CD14-positive monocyte (primary cell): Measurements from ENCODE around the gene CRTC3. TPM values are rescaled to one million over a fixed set of nuclear protein-coding genes. Genes with fewer than 3 reads are reported as not detected.

Source experiments
- DNase-seq, 3 donors: peaks; one replicate each; pipeline ENCODE4 v3.0.0-alpha.2; 2011 to 2022
- H2AFZ ChIP-seq: 2 replicates; pipeline ENCODE4 v1.6.0; 2012; ENCODE audit warnings: mild to moderate bottlenecking, low read depth, low read length, inconsistent platforms; ENCODE audit not compliant: insufficient read depth, poor library complexity, severe bottlenecking
- H3K27ac ChIP-seq, 2 donors: 1 replicate in 1 of 2; 2 replicates in 1 of 2; pipeline ENCODE4 v1.5.1; 2012 to 2013; ENCODE audit warnings: low read length in 2 of 2, control low read depth in 1 of 2, inconsistent platforms in 1 of 2, low read depth in 1 of 2, mild to moderate bottlenecking in 1 of 2
- H3K27me3 ChIP-seq, 2 donors: one replicate each; pipeline versions ENCODE4 v1.6.0 to v1.6.1; 2011 to 2013; ENCODE audit warnings: low read length in 2 of 2; ENCODE audit not compliant: control insufficient read depth in 2 of 2, insufficient read depth in 2 of 2
- H3K36me3 ChIP-seq, 2 donors: replicated peaks in 1 of 2; 1 replicate in 1 of 2; 2 replicates in 1 of 2; pipeline versions ENCODE4 v1.5.1 to v1.6.1; 2012 to 2013; ENCODE audit warnings: low read length in 2 of 2, control low read depth in 1 of 2, inconsistent platforms in 1 of 2, mild to moderate bottlenecking in 1 of 2; ENCODE audit not compliant: insufficient read depth in 2 of 2, control insufficient read depth in 1 of 2
- H3K4me1 ChIP-seq, 2 donors: 1 replicate in 1 of 2; 2 replicates in 1 of 2; pipeline versions ENCODE4 v1.5.1 to v1.6.1; 2012 to 2013; ENCODE audit warnings: low read length in 2 of 2, control low read depth in 1 of 2, inconsistent platforms in 1 of 2, mild to moderate bottlenecking in 1 of 2, moderate library complexity in 1 of 2; ENCODE audit not compliant: insufficient read depth in 2 of 2, control insufficient read depth in 1 of 2
- H3K4me2 ChIP-seq: replicated peaks from 2 replicates; pipeline ENCODE3; 2012; ENCODE audit warnings: low read length, moderate library complexity, mild to moderate bottlenecking; ENCODE audit not compliant: poor library complexity, severe bottlenecking; ENCODE audit errors: extremely low read depth
- H3K4me3 ChIP-seq, 3 experiments: fragments of 200-600 bp in 1 of 3; sonication (generic) in 1 of 3; replicated peaks in 1 of 3; 1 replicate in 2 of 3; 2 replicates in 1 of 3; pipeline ENCODE4 v1.5.1; 2011 to 2013; ENCODE audit warnings: low read length in 3 of 3, mild to moderate bottlenecking in 3 of 3, control low read depth in 2 of 3, low read depth in 2 of 3, inconsistent platforms in 1 of 3, moderate library complexity in 1 of 3
- H3K79me2 ChIP-seq: 2 replicates; pipeline ENCODE4 v1.6.0; 2012; ENCODE audit warnings: mild to moderate bottlenecking, control low read depth, inconsistent platforms, low read length, moderate library complexity; ENCODE audit not compliant: insufficient read depth
- H3K9ac ChIP-seq: 2 replicates; pipeline ENCODE4 v1.6.0; 2017; ENCODE audit warnings: low read length, mild to moderate bottlenecking; ENCODE audit not compliant: insufficient read depth, poor library complexity, severe bottlenecking
- H3K9me3 ChIP-seq, 2 donors: replicated peaks in 1 of 2; 1 replicate in 1 of 2; 2 replicates in 1 of 2; pipeline versions ENCODE4 v1.5.1 to v1.6.1; 2012 to 2013; ENCODE audit warnings: low read length in 2 of 2, control low read depth in 1 of 2; ENCODE audit not compliant: control insufficient read depth in 1 of 2, insufficient read depth in 1 of 2
- H4K20me1 ChIP-seq: 2 replicates; pipeline ENCODE4 v1.6.0; 2012; ENCODE audit warnings: mild to moderate bottlenecking, low read length, control low read depth, moderate library complexity; ENCODE audit not compliant: insufficient read depth
- H3K27ac Mint-ChIP-seq, 7 donors: one replicate each; pipeline ENCODE4 v1.8.0; 2020; ENCODE audit warnings: mild to moderate bottlenecking in 7 of 7, mixed read lengths in 7 of 7, moderate library complexity in 6 of 7, inconsistent platforms in 2 of 7
- H3K27me3 Mint-ChIP-seq, 3 donors: one replicate each; pipeline ENCODE4 v1.8.0; 2021 to 2022; ENCODE audit warnings: low read depth in 3 of 3, mild to moderate bottlenecking in 3 of 3, mixed read lengths in 3 of 3, moderate library complexity in 3 of 3, inconsistent platforms in 1 of 3
- H3K36me3 Mint-ChIP-seq, 2 donors: one replicate each; pipeline ENCODE4 v1.8.0; 2020; ENCODE audit warnings: mixed read lengths in 2 of 2, inconsistent platforms in 1 of 2, mild to moderate bottlenecking in 1 of 2
- H3K4me1 Mint-ChIP-seq: one replicate; pipeline ENCODE4 v1.8.0; 2020; ENCODE audit warnings: mild to moderate bottlenecking, mixed read lengths
- H3K4me3 Mint-ChIP-seq, 2 donors: one replicate each; pipeline ENCODE4 v1.8.0; 2020; ENCODE audit warnings: mild to moderate bottlenecking in 2 of 2, mixed read lengths in 2 of 2, moderate library complexity in 1 of 2
- H3K9me3 Mint-ChIP-seq, 7 donors: one replicate each; pipeline ENCODE4 v1.8.0; 2020 to 2022; ENCODE audit warnings: mixed read lengths in 7 of 7, mild to moderate bottlenecking in 6 of 7, moderate library complexity in 6 of 7, inconsistent platforms in 2 of 7
- CTCF ChIP-seq: fragments of 200-600 bp; IDR thresholded peaks from one replicate; pipeline ENCODE4 v1.8.0; 2022; ENCODE audit warnings: antibody characterized with exemption, mild to moderate bottlenecking
- WGBS: methylation state at CpG from one replicate; pipeline ENCODE4 v1.1.5; 2013; ENCODE audit warnings: missing lambda C conversion rate; ENCODE audit not compliant: insufficient coverage; 5-methylcytosine and 5-hydroxymethylcytosine counted together
- intact Hi-C, 2 donors: fragments of 100-400 bp; cut with micrococcal nuclease; formaldehyde crosslinking; loops; one replicate each; pipeline versions ENCODE4 v1.15.0 to v1.15.1; 2023
- polyA plus RNA-seq, 3 donors: library from polyadenylated mRNA; depleted of rRNA in 1 of 3; unstranded in 2 of 3; stranded (reverse) in 1 of 3; fragments of 300-500 nt in 2 of 3; fragments of >200 nt in 1 of 3; fragmentation: Illumina TruSeq in 2 of 3; gene quantifications; 1 replicate in 2 of 3; 2 replicates in 1 of 3; pipeline ENCODE4 v1.2.3, GENCODE V29; 2012 to 2021

Gene CRTC3
- polyA plus RNA-seq, 3 donors = 6.0 to 25.4 (median 12.2) TPM

- no peaks in the 10 kb centered on the region for H3K9me3 ChIP-seq
- H3K4me1 ChIP-seq = peaks cover 29 to 34% of the 10 kb centered on the region in 2 donors
- H3K36me3 ChIP-seq = peaks cover 0 to 8% of the 10 kb centered on the region in 2 donors
- no peak overlapping the region for H3K9ac ChIP-seq
- WGBS = no CpG with 5 or more reads among the region's 7 CpGs
- no peak for TF ChIP-seq CTCF
- Mint-ChIP-seq H3K9me3 (no peaks in the 10 kb centered on the region), H3K27ac (peak overlapping the region in 4 of 7 donors; percentile 21 to 84 (median 40)), H3K36me3 (peaks cover 29 to 38% of the 10 kb centered on the region in 2 donors), H3K4me1 (peaks cover 49% of the 10 kb centered on the region), H3K27me3 (peaks cover 2 to 7% (median 4%) of the 10 kb centered on the region in 3 donors), H3K4me3 (peak overlapping the region; percentile 4 to 30)
- H2AFZ ChIP-seq = no peak overlapping the region
- no peak for DNase-seq
- no peak overlapping the region for H3K4me3 ChIP-seq
- peaks cover 39% of the 10 kb centered on the region for H4K20me1 ChIP-seq
- H3K27ac ChIP-seq = peak overlapping the region in 1 of 2 donors; percentile 15
- no peaks in the 10 kb centered on the region for H3K27me3 ChIP-seq
- no peak overlapping the region for H3K4me2 ChIP-seq
- H3K79me2 ChIP-seq = peaks cover 31% of the 10 kb centered on the region
- intact Hi-C loops = loop anchor here in 1 of 2 donors (5.0 kb wide), 1 partner anchor 43 kb away; no protein-coding TSS in a partner anchor
Observed at GRCh38 chr15:90580541-90580940, 50.8 kb downstream of the CRTC3 start.

- H3K9me3 ChIP-seq = no peaks in the 10 kb centered on the region
- H3K36me3 Mint-ChIP-seq = peaks cover 27 to 35% of the 10 kb centered on the region in 2 donors
- no peaks in the 10 kb centered on the region for H3K9me3 Mint-ChIP-seq
- no peak overlapping the region for H3K4me3 ChIP-seq
- H3K27me3 ChIP-seq = no peaks in the 10 kb centered on the region
- H3K4me2 ChIP-seq = no peak overlapping the region
- no peak overlapping the region for H3K4me3 Mint-ChIP-seq
- DNase-seq = no peak
- peaks cover 27% of the 10 kb centered on the region for H3K79me2 ChIP-seq
- peaks cover 51% of the 10 kb centered on the region for H3K4me1 Mint-ChIP-seq
- H3K4me1 ChIP-seq = peaks cover 29 to 34% of the 10 kb centered on the region in 2 donors
- peaks cover 0 to 8% of the 10 kb centered on the region in 2 donors for H3K36me3 ChIP-seq
- H3K27ac Mint-ChIP-seq = no peak overlapping the region
- TF ChIP-seq CTCF = no peak
- no peak overlapping the region for H3K27ac ChIP-seq
- intact Hi-C loops = loop anchor here in 1 of 2 donors (5.0 kb wide), 1 partner anchor 44 kb away; no protein-coding TSS in a partner anchor
- peaks cover 43% of the 10 kb centered on the region for H4K20me1 ChIP-seq
- peaks cover 2 to 7% (median 4%) of the 10 kb centered on the region in 3 donors for H3K27me3 Mint-ChIP-seq
- H2AFZ ChIP-seq = no peak overlapping the region
- no peak overlapping the region for H3K9ac ChIP-seq
- 100% methylated on average over 2 of the region's 3 CpGs for WGBS
Observed at GRCh38 chr15:90580946-90581345, 51.2 kb downstream of the CRTC3 start.
